GM23248 (cell line): ENCODE results near the gene LPCAT4.

ENCODE experiments used
- EZH2 ChIP-seq: fragments of 200-600 bp; sonication (generic); IDR thresholded peaks from 2 replicates; pipeline ENCODE4 v1.6.1; 2018; ENCODE audit warnings: antibody characterized with exemption, mild to moderate bottlenecking; ENCODE audit not compliant: insufficient read depth, poor library complexity, severe bottlenecking
- EZH2phosphoT487 ChIP-seq: fragments of 200-600 bp; sonication (generic); IDR thresholded peaks from 2 replicates; pipeline ENCODE4 v1.6.1; 2018; ENCODE audit warnings: antibody characterized with exemption, moderate library complexity, mild to moderate bottlenecking, low read depth; ENCODE audit not compliant: insufficient read depth

- no peak for TF ChIP-seq EZH2
- TF ChIP-seq EZH2phosphoT487: no peak
Measured at GRCh38 chr15:34339946-34340345, 27.1 kb downstream of the LPCAT4 start.
